ENCODE data around the gene CORO6.

The CORO6 gene

GRCh38 chr17:29630630-29631193 is 8.0 kb upstream of the CORO6 start:
- DNase-seq (ENCODE audit: low spot score), result no peak

GRCh38 chr17:29629839-29630238 is 7.1 kb upstream of the CORO6 start:
- DNase-seq (ENCODE audit: low spot score), result no peak

DNA sequence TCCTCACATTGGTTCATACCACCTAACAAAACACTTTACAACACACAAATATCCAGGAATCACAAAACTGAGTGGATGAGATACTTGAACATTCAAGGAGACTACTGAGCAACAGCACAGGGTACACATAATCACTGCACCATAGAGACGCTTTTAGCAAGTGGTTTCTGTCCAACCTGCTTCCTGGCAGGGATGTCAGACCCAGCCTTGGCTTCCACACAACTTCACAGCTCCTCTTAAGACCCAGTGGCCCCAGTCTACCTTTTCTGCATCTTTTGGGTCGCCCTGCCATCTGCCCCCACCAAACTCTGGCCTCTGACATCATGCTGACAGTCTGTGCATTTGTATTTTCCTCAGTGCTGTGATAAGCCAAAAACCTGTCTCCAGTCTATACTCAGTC is 5.9 kb upstream of the CORO6 start:
- no peak for DNase-seq (ENCODE audit: low spot score)

DNA sequence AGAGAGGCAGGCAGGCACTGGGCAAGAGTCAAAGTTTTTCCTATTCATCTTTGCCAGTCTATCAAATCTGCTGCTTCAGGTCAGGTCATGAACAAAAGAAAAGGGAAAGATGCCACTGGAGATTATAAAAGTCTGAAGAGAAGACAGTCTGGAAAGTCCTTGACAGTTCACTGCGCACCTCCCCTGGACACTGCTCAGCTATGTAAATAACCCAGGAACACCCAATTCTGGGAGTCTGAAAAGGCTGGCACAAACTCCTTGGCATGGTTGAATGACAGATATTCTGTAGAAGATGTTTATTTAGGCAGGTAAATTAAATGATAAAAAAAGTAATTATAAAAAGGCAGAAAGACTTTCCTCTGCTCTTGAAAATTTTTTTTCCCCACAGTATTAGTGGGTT is 5.2 kb upstream of the CORO6 start:
- DNase-seq (ENCODE audit: low spot score), result no peak

GRCh38 chr17:29625037-29625750 is 2.5 kb upstream of the CORO6 start:
- DNase-seq (ENCODE audit: low spot score), result peak; percentile 51

GRCh38 chr17:29624586-29624985 is 1.9 kb upstream of the CORO6 start:
- no peak for DNase-seq (ENCODE audit: low spot score)

DNA sequence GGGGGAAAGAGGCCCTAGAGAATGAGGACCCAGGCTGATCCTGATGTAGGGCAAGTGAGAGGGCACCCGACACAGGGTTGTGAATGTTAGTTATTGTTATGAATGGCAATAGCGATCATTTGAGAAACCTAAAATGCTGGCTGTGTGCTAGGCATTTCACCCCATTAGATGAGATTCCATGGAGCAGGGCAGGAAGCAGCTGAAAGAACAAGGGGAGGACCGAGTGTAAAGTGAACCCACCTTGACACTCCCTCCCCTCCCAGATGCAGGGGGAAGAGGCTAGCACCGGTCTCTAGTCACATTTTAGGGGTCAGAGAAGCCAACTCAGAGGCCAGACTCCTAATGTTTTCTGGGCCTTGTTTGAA is 553 bp upstream of the CORO6 start:
- DNase-seq (ENCODE audit: low spot score), result no peak

DNA sequence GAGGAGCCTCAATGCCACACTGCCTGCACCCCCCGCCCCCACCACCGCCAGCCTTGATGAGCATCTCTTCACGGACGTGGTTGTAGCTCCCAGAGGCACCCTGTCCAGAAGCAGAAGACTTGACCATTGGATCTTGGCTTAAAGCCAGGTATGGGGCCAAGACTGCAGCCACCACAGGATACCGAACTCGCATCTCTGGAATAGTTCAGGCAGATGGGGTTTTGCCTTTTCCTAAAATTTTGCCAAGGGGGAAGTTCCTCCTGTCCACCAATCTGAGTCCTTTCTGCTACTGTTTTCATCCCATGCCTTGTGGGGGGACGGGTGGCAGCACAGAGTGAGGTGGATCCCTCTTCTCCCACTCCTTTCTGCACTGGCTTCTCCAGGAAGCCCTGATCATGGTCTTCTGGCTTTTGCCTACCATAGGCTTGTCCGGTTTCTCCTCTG is 939 bp downstream of the CORO6 start:
- peak; percentile 51 for DNase-seq (ENCODE audit: low spot score)

- no peak for DNase-seq (ENCODE audit: low spot score)
Measured at GRCh38 chr17:29620779-29621500, 1.8 kb downstream of the CORO6 start.

GRCh38 chr17:29620271-29620670 is 2.4 kb downstream of the CORO6 start:
- no peak for DNase-seq (ENCODE audit: low spot score)

DNA sequence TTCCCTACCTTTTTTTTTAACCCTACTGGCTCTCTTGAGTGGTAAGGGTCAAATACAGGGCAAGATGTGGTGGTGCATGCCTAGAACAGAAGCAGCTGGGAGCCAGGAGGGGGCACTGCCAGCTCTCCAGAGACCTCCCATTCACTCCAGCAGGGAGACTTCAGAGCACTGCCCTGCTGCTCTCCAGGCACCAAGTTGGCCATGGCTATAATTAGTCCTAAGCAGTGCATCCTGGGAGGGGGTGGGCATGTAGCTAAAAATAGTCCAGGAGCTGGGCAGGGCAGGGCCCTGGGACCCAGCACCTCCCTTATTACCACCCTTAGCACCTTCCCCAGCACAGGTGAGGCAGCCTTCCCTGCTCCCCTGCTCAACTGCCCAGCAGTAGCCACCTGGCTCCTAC is 3.5 kb downstream of the CORO6 start:
- peak; percentile 57 for DNase-seq (ENCODE audit: low spot score)

GRCh38 chr17:29618272-29619065 is 4.2 kb downstream of the CORO6 start:
- no peak for DNase-seq (ENCODE audit: low spot score)

- DNase-seq (ENCODE audit: low spot score), result peak; percentile 87
Measured at GRCh38 chr17:29617481-29618271, 5.0 kb downstream of the CORO6 start.

GRCh38 chr17:29617125-29617480 is 5.6 kb downstream of the CORO6 start:
- peak; percentile 91 for DNase-seq (ENCODE audit: low spot score)

- DNase-seq (ENCODE audit: low spot score), result no peak
Measured at GRCh38 chr17:29616300-29617048, 6.2 kb downstream of the CORO6 start.

DNA sequence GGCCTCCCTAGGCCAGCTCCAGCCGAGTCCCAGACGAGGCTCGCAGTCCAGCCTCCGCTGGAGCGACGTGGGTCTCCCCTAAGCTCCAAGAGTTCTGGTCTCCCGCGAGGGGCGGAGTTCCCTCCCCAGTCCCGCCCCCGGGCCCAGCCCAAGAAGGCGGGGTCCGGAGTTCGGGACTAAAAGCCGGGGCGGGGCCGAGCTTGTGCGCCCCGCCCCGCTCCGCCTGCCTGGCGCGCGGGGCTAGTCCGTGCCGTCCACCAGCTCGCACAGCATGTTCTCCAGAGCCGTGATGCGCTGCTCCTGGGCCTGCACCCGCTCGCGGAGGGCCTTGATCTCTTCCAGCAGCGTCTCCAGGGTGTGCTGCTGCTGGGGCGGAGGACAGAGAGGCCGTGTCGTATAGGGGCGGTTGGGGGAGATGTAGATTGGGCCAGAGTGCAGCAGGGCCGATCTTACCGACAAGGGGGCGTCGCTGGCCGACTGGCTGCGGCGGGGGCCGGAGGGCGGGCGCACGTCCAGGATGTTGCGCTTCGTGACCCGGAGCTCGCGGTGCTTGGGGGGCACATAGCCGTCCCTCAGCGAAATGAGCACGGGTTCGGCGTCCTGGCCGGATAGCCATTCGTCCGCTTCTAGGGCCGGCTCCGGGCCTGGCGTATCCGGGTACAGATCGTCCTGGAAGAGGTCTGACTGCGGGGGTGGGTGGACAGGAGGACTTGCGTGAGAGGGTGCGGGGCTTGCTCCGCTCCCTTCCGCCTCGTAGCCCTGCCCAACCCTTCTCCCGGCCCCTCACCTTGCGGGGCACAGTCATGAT is 7.0 kb downstream of the CORO6 start:
- DNase-seq (ENCODE audit: low spot score), result peak; percentile 94

- DNase-seq (ENCODE audit: low spot score), result no peak
Measured at GRCh38 chr17:29615048-29615385, 7.7 kb downstream of the CORO6 start.

- peak; percentile 75 for DNase-seq (ENCODE audit: low spot score)
Measured at GRCh38 chr17:29614349-29615047, 8.2 kb downstream of the CORO6 start.

DNA sequence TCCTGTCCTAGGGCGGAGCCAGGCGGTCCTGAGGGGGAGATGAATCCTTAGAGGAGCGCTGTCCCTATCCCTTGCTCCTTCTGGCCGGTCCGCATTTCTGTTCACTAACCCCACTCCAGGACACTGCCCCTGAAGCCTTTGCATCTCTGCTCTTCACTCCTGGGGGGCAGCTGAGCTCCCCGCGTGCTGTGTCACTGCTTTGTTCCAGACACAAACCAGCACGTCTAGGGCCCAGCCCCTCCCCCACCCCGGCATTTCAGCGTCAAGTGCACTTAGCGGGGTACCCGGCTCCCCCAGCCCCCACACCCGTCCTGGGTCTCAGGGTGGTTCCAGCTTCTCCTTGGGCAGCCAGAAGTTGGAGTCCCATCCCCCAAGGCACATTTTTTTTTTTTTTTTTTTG is 8.9 kb downstream of the CORO6 start:
- no peak for DNase-seq (ENCODE audit: low spot score)

GRCh38 chr17:29613352-29613837 is 9.3 kb downstream of the CORO6 start:
- DNase-seq (ENCODE audit: low spot score), result peak; percentile 100
